Hypothalamus (tissue), 51 donors: ENCODE results near the gene GOLGA3.
"Not testable (repeated sequence)": the region's sequence is repeated elsewhere in the genome, so short reads cannot be mapped to it uniquely, and the experiment has no call there.

Experiments used
- DNase-seq, 51 donors: peaks; one replicate each; lab custom pipeline; 2025; lab: John Stamatoyannopoulos, UW

The GOLGA3 gene

DNA sequence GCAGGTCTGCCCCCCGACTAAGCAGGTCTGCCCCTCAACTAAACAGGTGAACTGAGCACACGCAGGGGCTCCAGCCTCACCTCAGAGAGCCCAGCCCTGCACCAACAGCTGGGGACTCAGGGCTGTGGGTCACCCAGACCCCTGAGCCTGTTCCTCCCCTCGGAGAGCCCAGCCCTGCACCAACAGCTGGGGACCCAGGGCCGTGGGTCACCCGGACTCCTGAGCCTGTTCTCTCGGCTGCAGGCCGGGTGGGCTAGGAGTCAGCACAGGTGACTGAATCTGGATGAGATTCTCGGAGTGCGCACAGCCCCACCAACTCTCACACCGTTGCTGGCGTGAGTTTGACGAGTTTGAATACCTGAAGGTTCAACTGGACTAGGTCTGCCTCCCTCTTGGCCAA lies 46.7 kb downstream of the GOLGA3 start:
- DNase-seq = no peak

DNA sequence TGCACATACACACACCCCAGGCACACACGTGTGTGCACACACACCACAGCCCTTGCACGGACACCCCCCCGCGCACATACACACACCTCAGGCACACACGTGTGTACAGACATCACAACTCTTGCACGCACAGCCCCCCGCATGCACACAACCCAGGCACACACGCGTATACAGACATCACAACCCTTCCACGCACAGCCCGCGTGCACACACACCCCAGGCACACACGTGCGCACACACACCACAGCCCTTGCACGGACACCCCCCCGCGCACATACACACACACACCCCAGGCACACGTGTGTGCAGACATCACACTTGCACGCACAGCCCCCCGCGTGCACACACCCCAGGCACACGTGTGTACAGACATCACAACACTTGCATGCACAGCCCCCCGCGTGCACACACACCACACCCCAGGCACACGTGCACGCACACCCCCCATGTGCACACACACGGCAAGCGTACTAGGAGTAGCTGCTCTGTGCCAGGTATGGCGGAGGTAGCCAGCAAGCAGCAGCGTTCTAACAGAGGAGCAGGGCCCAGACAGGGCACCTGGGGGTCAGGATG lies 48.8 kb downstream of the GOLGA3 start:
- no peak for DNase-seq

DNA sequence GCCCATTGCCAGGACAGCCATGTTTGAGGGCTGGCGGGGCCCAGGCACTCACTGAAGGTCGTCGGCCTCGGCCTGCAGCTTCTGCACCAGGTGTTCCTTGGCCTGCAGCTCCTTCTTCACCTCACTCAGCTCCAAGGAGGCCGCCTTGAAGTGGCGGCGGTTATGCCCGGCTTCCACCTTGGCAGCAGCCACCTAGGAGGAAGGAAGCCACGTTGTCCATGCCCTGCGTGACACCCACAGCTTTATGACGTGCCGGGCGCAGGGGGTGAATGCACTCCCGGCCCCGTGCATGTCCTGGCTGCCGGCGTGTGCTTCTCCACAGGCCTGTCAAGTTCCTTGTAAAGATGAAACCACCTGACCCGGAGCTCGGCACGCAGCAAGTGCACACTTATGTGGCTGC lies 51.1 kb downstream of the GOLGA3 start:
- DNase-seq = no peak

DNA sequence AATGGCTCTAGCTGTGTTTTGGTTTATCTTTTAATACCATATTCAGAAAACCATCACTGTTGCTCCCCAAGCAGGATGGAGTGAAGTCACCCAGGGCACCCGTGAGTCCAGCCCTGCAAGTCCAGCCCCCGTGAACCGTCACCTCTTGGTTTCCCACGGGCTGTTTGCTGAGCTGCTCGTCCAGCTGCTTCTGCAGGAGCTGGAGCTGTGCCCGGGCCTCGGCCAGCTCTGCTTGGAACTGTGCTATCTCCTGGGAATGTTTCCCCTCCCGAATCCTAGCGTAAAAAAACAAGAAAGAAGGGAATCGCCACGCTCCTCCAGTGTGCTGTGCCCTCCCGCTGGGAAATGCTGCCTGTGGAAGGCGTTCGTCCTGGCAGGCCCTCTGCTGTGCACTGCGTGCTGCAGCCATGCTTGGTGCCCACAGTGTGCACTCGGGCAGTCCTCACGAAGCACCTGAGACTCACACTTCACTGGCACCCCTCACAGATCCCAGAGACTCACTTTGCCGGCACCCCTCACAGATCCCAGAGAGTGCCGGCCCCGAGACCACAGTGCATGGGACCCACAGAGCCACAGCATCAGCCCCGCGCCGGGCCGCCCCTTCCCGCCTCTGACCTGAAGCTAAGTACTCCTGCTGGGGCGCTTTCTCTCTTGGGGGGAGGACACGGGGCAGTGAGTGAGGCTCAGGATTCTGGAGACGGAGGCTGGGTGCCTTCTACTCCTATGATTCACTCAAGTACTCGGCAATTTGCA lies 51.7 kb downstream of the GOLGA3 start:
- DNase-seq = peak in 16 of 51 donors; percentile 9 to 58 (median 28)

DNA sequence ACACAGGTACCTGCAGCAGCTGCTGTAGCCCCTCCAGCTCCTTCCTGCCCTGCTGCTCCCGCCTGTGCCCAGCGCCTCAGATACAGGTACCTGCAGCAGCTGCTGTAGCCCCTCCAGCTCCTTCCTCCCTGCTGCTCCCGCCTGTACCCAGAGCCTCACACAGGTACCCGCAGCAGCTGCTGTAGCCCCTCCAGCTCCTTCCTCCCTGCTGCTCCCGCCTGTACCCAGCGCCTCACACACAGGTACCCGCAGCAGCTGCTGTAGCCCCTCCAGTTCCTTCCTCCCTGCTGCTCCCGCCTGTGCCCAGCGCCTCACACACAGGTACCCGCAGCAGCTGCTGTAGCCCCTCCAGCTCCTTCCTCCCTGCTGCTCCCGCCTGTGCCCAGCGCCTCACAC lies 52.4 kb downstream of the GOLGA3 start:
- DNase-seq = not testable (repeated sequence)

DNA sequence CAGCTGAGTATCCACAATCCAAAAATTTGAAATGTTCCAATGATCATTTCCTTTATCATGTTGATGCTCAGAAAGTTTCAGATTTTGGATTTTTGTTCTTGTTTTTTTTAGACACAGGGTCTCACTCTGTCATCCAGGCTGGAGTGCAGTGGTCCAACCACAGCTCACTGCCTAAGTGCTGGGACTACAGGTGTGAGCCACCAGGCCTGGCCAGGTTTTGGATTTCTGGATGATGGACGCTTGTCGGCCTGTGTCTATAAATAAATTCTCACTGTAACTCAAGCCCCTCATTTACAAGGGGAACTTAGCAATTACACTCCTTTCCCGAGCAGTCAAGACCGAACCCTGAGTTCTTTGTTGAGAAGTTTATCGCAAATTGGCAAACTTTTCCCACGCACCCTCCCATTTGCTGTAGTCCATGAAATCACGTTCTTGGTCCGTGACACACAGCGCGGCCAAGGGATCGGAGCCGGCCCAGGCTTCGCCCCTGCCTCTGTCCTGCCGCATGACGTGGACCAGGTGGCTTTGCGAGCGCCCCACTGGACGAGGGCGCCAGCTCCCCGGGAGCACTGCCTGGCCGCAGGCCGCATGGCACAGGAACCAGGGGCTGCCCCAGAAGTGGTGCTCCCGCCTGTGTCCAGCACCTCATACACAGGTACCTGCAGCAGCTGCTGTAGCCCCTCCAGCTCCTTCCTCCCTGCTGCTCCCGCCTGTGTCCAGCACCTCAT lies 53.0 kb downstream of the GOLGA3 start:
- DNase-seq = no peak

DNA sequence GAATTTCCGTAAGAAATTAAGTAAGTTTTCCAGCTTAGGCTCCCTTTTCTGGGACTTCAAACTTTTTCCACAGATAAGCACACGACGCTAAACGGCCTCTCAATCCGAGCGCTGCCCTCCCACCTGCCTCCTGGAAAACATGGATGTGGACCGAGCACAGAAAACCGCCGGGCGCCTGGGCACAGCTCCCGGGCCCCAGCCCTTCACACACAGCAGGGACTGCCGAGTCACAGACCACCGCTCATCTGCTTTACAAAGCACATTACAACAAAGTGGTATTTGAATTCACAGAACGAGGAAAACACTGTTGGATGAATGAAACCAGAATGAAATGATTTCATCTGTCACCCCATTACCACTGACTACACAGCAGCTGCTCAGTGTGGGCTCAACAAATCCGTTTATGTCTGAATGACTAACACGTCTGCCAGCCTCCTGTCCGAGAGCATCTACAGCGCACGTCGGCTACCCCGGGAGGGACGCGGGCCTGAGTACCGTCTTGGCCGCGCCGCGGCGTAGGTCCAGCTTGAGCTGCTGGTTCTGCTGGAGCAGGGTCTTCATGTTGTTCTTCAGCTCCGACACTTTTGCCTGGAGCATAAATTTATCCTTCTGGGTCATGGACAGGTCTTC lies 53.9 kb downstream of the GOLGA3 start:
- DNase-seq = peak in 1 of 51 donors; percentile 57

DNA sequence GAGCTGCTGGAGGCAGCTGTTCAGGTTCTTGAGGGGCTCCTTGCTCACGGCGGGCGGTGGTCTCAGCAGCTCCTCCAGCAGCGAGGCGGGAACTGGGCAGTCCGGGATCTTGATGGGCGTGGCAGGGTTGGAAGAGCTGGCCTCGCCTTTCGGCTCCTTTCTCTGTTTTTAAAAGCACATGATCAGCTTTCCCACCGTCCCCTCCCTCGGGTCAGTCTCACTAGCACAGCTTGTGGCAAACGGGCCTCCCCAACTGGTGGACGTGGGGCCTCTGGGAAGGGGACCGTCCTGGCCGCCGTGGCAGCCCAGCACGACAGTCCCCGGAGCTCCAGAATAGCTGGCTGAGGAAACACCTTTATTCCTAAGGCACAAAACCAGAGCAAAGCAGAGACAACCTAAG lies 54.5 kb downstream of the GOLGA3 start:
- DNase-seq = no peak

DNA sequence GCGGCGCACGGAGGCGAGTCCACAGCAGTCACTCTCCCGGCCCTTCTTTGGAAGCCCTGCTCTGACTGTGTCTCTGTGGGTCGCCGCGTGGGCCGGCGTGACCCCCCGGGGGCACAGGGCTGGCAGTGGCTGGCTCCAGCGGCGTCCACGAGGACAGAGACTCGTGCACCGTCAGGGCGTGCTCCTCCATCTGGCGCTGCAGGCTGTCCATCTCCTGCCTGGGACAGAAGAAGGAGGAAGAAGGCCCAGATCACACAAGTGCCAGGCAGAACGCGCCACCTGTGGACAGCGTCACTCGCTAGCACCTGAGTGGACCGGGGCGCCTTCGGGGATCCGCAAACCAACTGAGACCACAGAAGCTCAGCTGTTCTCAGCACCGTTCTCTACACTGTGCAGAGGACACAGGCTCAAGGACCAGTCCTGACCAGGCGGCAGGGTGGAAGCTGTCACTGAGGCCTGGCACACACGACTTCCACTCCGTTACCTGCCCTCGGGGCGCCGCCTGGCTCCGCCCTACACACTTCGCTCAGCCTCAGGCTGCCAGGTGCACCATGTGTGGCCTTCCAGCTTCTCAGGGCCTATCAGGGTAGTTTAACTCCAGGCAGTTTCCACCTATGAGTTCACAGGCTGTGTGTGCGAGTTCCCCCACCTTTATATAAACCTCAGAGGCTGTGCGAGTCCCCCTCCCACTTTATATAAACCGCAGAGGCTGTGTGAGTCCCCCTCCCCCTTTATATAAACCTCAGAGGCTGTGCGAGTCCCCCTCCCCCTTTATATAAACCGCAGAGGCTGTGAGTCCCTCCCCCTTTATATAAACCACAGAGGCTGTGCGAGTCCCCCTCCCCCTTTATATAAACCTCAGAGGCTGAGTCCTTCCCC lies 55.4 kb downstream of the GOLGA3 start:
- no peak for DNase-seq

DNA sequence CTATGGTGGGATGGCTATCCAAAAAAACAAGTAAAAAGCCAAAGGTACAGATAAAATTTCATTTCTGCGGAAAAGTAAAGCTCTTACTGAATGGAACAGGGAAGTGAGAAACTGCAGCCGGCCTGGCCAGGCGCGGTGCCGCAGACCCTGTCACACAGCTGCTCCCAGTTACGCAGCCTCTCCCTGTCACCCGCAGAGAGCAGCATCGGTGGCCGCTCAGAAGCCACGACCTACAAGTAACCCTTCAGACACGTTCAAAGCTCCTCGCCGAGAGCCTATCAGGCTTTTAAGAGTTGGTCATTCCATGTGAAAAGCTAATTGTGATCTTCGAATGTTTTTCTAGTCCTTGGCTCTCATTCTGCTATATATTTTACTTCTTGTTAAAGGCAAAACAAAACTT lies 56.1 kb downstream of the GOLGA3 start:
- peak in 3 of 51 donors; percentile 7 to 18 (median 10) for DNase-seq

DNA sequence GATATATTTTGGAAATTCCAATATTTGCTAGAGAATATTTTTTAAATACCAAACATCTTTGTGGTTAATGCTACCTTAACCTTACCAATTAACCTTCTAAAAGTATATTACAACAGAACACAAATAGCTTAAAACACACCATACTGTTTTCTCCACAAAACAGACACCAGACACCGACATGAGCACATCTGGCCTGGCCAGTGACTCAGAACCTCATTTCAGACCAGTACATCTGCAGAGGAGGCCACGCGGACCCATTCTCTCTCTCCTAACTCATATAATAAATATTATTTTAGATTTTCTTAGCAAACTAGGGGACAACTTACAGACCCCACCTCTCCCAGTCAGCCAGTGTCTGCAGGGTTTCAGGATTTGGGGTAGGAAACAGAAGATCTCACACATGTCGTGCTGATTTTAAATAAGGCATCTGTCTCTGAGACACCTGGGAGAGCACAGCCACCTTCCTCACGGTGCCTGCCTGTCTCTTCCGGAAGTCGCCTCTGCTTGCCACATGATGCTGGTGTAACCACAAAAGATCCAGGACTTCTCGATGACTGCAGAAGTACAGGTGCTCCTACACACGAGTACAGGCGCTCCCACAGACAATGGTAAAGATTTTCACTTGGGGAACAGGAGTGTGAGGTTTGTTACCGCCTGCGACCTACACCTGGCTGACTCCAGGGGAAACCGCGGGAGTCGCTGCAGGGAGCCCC lies 57.4 kb downstream of the GOLGA3 start:
- DNase-seq = no peak

DNA sequence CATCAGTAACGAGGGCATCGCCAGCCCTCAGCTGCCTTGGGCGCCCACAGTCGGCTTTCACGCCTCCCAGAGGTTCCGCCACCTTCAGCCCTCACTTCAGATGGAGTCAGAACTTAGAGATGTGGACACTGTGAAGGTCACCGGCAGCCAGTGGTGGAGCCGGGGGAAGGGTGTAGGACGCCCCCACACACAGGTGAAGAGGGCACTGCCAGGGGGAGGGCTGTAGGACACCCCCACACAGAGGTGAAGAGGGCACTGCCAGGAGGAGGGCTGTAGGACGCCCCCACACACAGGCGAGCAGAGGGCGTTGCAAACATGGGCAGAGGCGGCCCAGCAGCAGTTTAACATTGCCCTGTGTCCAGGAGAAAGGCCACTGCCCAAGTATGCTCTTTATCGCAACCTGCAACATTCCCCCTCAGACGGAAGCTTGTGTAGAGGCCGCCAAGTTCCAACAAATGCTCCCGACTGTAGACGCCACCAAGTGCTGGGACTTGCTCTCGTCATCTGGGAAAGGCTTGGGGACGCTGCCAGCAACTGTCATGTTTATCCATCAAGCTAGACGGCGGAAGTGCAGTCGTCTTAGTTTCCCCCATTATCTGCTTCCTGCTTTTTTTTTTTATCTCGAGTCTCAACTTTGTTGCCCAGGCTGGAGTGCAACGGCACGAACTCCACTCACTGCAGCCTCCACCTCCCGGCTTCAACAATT lies 62.1 kb downstream of the GOLGA3 start:
- peak in 5 of 51 donors; percentile 10 to 26 (median 11) for DNase-seq

DNA sequence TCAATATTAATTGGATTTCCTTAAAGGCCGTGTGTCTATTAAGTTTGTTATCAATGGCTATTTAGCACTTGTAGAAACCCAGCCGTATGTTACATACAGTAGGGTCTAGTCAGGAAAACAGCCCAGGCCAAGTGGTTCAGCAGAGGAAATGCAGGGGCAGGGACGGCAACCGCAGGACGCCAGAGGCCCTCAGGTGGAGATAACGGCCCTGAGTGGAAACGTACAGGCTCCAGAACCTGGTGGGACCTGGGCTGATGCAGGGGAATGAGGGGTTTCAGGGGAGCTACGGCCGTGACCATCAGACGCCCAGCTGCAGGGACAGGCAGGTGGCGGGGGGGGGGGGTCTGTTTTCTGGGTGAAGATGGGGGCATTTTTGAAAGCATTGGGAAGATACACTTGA lies 63.3 kb downstream of the GOLGA3 start:
- no peak for DNase-seq

DNA sequence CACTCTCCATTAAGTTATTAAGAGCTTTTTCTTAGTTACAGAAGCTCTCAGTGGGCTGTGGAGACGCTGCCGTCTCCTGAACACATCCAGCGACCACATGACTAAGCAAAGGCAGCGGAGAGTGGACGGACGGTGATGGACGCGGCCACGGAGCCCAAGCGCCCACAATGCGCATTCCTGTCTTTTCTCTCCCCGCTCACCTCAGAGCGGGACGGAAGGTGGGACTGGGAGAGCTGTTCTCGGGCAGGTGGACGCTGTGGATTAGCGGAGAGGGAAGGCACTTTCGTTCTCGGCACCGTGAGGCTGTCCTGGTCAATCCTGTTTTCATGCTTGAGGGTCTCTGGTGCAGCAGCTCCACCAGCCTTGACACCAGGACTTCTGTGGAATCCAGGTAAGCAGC lies 64.4 kb downstream of the GOLGA3 start:
- no peak for DNase-seq

DNA sequence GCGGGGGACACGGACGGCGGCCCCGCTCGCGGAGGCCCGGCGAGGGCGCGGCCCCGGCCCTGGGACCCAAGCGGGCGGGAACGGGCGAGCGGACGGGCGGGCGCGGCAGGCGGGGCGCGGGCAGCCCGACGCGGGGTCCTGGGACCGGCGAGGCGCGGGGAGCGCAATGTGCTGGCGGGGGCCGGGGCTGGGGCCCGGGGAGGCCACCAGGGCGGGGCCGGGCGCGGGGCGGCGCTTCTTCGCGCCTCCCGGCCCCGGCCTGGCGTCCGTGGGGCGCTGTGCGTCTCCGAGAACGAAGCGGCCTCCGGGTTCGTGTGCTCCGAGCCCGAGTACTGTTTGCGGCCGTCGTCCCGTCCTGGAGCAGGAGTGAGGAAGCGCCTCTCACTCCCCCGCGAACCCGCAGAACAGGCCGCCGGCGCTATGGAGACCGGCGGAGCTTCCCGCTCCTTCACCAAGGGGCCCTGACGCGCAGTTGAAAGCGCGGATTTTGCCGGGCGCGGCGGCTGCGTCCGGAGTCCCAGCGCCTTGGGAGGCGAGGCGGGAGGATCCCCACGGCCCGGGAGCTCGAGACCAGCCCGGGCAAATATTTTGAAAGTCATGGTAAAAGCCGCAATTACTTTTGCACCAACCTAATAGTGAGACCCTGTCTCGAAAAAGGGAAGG lies 66.6 kb downstream of the GOLGA3 start:
- DNase-seq = peak in 49 of 51 donors; percentile 17 to 87 (median 65)

DNA sequence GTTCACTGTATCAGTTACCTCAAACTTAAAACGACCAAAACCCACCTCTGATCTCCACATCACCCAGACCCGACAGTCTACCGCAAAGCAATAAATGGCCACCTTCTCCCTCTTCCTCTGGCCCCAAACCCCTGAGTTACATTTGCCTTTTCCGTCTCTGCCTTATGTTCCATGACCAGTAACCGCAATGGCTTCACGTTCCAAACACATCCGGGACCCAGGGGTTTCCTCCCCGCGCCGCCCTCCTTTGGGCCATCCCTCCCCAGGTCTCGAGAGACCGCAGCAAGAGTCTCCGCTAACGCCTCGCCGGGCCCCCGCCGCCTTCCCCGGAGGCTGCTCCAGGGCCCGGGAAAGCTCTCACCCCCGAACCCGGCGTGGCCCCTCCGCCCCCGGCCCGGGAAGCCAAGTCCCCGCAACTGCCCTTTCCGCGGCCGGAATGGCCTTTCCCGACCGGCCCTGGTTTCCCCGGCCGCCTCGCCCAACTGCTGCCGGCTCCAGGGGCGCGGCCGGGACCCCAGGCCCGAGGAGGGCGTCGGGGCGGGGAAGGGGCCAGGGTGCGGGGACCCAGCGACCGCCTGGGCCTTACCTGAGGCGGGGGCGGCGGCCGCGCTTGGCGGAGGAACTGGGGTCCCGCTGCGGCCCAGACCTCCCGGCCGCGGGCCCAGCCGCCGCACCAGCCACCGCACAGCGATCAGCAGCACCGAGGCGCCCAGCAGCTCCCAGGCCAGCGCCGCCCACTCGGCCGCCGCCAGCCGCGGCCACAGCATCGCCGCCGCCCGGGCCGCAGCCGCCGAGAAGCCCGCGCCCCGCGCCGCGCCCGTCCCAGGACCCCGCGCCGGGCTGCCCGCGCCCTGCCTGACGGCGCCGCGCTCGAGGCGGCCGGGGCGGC lies 67.4 kb downstream of the GOLGA3 start, which contains the start of gene ANKLE2:
TSS of gene ANKLE2 (minus strand) at position 801 of the 889 bp plus-strand sequence. CDS start at position 767, 34 bp downstream.
- peak in 13 of 51 donors; percentile 2 to 82 (median 55) for DNase-seq

DNA sequence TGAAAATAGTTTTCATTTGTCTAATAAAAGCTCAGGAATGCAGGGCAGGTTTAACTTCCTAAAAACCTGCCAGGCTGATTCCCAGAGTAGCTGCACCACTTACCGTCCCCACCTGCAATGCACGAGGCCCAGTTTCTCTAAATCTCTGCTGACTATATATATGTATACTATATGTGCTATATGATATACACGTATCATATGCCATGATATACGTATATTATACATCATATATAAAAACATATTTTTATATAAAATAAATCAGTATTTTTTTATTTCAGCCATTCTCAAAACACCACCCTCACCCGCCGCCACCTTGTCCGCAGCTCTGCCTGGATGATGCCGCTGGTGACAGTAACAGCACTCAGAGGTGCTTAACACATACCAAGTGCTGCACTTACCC lies 69.3 kb downstream of the GOLGA3 start:
- DNase-seq = no peak
